Mammary epithelial cell (primary cell): ENCODE measurements around the gene NUMB.

ENCODE experiments used
- EZH2 ChIP-seq: IDR thresholded peaks from 2 replicates; pipeline ENCODE4 v1.6.1; 2012; ENCODE audit warnings: low read length, inconsistent platforms, borderline replicate concordance
- TF ChIP-seq, protein P1 (sequence below), 2 donors: IDR thresholded peaks in 1 of 2; conservative IDR thresholded peaks in 1 of 2; 2 replicates each; pipeline ENCODE4 v1.5.1; 2011 to 2012; ENCODE audit warnings: inconsistent platforms in 2 of 2, low read length in 2 of 2, mild to moderate bottlenecking in 2 of 2, control low read depth in 1 of 2, low read depth in 1 of 2; ENCODE audit not compliant: insufficient read depth in 1 of 2; ENCODE audit errors: extremely low read depth in 1 of 2

DNA sequence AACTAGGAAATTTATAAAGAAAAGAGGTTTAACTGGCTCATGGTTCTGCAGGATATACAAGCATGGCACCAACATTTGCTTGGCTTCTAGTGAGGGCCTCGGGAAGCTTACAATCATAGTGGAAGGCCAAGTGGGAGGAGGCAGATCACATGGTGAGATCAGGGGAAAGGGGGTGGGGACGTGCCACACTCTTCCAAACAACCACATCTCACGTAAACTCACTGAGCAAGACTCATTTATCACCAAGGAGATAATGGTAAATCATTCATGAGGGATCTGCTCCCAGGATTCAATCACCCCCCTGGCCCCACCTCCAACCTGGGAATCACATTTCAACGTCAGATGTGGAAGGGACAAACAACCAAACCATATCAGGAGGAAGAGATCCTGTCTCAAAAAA, 35.8 kb downstream of the NUMB start:
- TF ChIP-seq, protein P1, sequence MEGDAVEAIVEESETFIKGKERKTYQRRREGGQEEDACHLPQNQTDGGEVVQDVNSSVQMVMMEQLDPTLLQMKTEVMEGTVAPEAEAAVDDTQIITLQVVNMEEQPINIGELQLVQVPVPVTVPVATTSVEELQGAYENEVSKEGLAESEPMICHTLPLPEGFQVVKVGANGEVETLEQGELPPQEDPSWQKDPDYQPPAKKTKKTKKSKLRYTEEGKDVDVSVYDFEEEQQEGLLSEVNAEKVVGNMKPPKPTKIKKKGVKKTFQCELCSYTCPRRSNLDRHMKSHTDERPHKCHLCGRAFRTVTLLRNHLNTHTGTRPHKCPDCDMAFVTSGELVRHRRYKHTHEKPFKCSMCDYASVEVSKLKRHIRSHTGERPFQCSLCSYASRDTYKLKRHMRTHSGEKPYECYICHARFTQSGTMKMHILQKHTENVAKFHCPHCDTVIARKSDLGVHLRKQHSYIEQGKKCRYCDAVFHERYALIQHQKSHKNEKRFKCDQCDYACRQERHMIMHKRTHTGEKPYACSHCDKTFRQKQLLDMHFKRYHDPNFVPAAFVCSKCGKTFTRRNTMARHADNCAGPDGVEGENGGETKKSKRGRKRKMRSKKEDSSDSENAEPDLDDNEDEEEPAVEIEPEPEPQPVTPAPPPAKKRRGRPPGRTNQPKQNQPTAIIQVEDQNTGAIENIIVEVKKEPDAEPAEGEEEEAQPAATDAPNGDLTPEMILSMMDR (conservative IDR thresholded peaks at IDR 0.05 in 1 of 2, IDR thresholded peaks at IDR 0.05 in 1 of 2; ENCODE audit: extremely low read depth in 1 of 2, insufficient read depth in 1 of 2, low read depth in 1 of 2, low read length in 2 of 2): no peak
- TF ChIP-seq EZH2: no peak
